ENCODE results near the gene TSHR. TPM values are rescaled to one million over a fixed set of nuclear protein-coding genes. Genes with fewer than 3 reads are reported as not detected.

The TSHR gene
- total RNA-seq, 2 donors from 2014 or later = 0.23 to 0.36 TPM

DNA sequence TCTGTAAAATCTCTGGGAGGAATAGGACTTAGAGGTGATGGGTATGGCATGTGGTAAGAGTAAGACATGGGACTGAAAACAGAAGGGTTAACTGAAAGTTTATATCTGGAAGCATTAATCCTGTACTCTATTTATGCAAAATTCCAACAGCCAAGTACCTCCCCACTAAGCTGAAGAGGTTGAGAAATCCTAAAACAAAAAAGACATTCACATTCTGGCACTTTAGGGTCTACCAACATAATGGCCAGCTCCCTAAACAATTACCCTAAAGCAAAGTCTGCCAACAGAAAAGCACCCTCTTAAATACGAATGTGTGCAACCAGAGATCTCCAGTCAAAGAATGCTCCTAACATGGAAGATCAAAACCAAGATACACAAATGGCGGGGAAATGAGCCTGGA is 178.0 kb downstream of the TSHR start:
- no peak for DNase-seq (ENCODE audit: low spot score)
- Histone ChIP-seq H3K9me3 (no peaks in the 10 kb centered on the region), H3K4me1 (replicated peaks) (no peaks in the 10 kb centered on the region), H3K27ac (no peak overlapping the region), H3K27me3 (replicated peaks; ENCODE audit: insufficient read depth) (no peaks in the 10 kb centered on the region), H3K4me3 (no peak overlapping the region), H3K36me3 (no peaks in the 10 kb centered on the region)
- intact Hi-C loops (cut with DNase I) = no loop called here
- 63% methylated on average over 2 of the region's 2 CpGs for WGBS
- TF ChIP-seq CTCF (IDR thresholded peaks at IDR 0.05) = no peak
- TF ChIP-seq POLR2AphosphoS5 (IDR thresholded peaks at IDR 0.05) = no peak
- no peak for TF ChIP-seq POLR2A (IDR thresholded peaks at IDR 0.05)

GRCh38 chr14:81137316-81137715 is 181.9 kb downstream of the TSHR start:
- 85% methylated on average over 2 of the region's 2 CpGs for WGBS
- TF ChIP-seq POLR2AphosphoS5 (IDR thresholded peaks at IDR 0.05) (no peak), POLR2A (IDR thresholded peaks at IDR 0.05) (no peak)
- no peaks in the 10 kb centered on the region for H3K9me3 ChIP-seq
- no peak overlapping the region for H3K4me3 ChIP-seq
- DNase-seq (ENCODE audit: low spot score) = no peak
- no peaks in the 10 kb centered on the region for H3K27me3 ChIP-seq (replicated peaks; ENCODE audit: insufficient read depth)
- intact Hi-C loops (cut with DNase I) = no loop called here
- H3K27ac ChIP-seq = no peak overlapping the region
- H3K36me3 ChIP-seq = no peaks in the 10 kb centered on the region
- H3K4me1 ChIP-seq (replicated peaks) = no peaks in the 10 kb centered on the region

DNA sequence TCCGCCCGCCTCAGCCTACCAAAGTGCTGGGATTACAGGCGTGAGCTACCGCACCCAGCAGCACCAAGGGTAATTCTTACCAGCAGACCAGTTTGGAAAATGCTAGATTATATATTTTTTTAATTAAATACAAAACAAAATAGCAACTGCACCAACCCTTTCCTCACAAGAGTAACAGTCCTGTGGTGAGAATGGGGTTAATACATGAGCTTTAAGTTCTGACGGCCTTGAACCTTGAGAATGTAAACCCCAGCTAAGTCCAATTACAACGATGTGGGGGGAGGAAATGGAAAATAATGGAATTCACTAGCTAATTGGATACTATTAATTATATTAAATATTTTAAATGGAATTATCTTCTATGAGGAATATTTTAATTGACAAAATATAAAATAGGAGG is 183.0 kb downstream of the TSHR start:
- intact Hi-C loops (cut with DNase I) = no loop called here
- 87% methylated on average over 6 of the region's 6 CpGs for WGBS

DNA sequence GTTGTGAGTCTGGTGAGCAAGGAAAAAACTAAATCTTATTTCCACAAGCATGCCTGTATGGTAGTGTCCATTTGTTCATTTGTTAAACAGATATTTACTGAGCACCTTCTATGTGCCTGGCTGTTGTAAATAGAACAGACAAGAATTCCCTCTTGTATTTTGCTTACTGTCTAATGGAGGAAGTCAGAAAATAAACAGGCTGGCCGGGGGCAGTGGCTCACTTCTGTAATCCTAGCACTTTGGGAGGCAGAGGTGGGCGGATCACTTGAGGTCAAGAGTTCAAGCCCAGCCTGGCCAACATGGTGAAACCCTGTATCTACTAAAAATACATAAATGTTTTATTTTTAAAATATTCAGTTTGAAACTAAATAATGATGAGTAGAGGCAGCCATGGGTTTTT is 186.0 kb downstream of the TSHR start:
- Histone ChIP-seq H3K9me3 (no peaks in the 10 kb centered on the region), H3K27me3 (replicated peaks; ENCODE audit: insufficient read depth) (no peaks in the 10 kb centered on the region), H3K4me3 (no peak overlapping the region), H3K27ac (no peak overlapping the region), H3K36me3 (no peaks in the 10 kb centered on the region), H3K4me1 (replicated peaks) (no peaks in the 10 kb centered on the region)
- DNase-seq (ENCODE audit: low spot score) = no peak
- WGBS = 60% methylated on average over 2 of the region's 2 CpGs
- TF ChIP-seq POLR2AphosphoS5 (IDR thresholded peaks at IDR 0.05) = no peak
- TF ChIP-seq CTCF (IDR thresholded peaks at IDR 0.05) = no peak
- intact Hi-C loops (cut with DNase I) = no loop called here

More for the DNA sequence above, 183.0 kb downstream of the TSHR start:
- Histone ChIP-seq H3K4me1 (replicated peaks) (no peaks in the 10 kb centered on the region), H3K27ac (no peak overlapping the region), H3K27me3 (replicated peaks; ENCODE audit: insufficient read depth) (no peaks in the 10 kb centered on the region), H3K4me3 (no peak overlapping the region), H3K36me3 (no peaks in the 10 kb centered on the region), H3K9me3 (no peaks in the 10 kb centered on the region)
- TF ChIP-seq POLR2A (IDR thresholded peaks at IDR 0.05) = no peak
- no peak for TF ChIP-seq POLR2AphosphoS5 (IDR thresholded peaks at IDR 0.05)
- no peak for TF ChIP-seq CTCF (IDR thresholded peaks at IDR 0.05)
- DNase-seq (ENCODE audit: low spot score) = no peak

DNA sequence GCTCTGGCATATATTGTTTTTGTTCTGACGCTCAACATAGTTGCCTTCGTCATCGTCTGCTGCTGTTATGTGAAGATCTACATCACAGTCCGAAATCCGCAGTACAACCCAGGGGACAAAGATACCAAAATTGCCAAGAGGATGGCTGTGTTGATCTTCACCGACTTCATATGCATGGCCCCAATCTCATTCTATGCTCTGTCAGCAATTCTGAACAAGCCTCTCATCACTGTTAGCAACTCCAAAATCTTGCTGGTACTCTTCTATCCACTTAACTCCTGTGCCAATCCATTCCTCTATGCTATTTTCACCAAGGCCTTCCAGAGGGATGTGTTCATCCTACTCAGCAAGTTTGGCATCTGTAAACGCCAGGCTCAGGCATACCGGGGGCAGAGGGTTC is 188.4 kb downstream of the TSHR start:
- Histone ChIP-seq H3K4me3 (no peak overlapping the region), H3K4me1 (replicated peaks) (no peaks in the 10 kb centered on the region), H3K9me3 (no peaks in the 10 kb centered on the region), H3K27me3 (replicated peaks; ENCODE audit: insufficient read depth) (no peaks in the 10 kb centered on the region), H3K27ac (no peak overlapping the region), H3K36me3 (no peaks in the 10 kb centered on the region)
- no peak for TF ChIP-seq POLR2AphosphoS5 (IDR thresholded peaks at IDR 0.05)
- TF ChIP-seq POLR2A (IDR thresholded peaks at IDR 0.05) = no peak
- no peak for TF ChIP-seq CTCF (IDR thresholded peaks at IDR 0.05)
- intact Hi-C loops (cut with DNase I) = no loop called here
- 88% methylated on average over 8 of the region's 8 CpGs for WGBS
- no peak for DNase-seq (ENCODE audit: low spot score)
